Mesothelial cell of epicardium (in vitro differentiated cells): ENCODE data around the gene HRH2. TPM values are rescaled to one million over a fixed set of nuclear protein-coding genes. Genes with fewer than 3 reads are reported as not detected.

Experiments
- DNase-seq, 2 experiments: peaks; one replicate each; pipeline ENCODE4 v3.0.0; 2021; ENCODE audit warnings: low spot score in 2 of 2; ENCODE audit not compliant: unreplicated experiment in 2 of 2
- H3K27ac Mint-ChIP-seq: 2 replicates; pipeline ENCODE4 v1.8.0; 2021; ENCODE audit warnings: mixed read lengths
- H3K27me3 Mint-ChIP-seq: 2 replicates; pipeline ENCODE4 v1.8.0; 2021; ENCODE audit warnings: low read depth, mixed read lengths
- H3K36me3 Mint-ChIP-seq: 2 replicates; pipeline ENCODE4 v1.8.0; 2021; ENCODE audit warnings: mixed read lengths
- H3K4me1 Mint-ChIP-seq: 2 replicates; pipeline ENCODE4 v1.8.0; 2021; ENCODE audit warnings: mixed read lengths
- H3K4me3 Mint-ChIP-seq: 2 replicates; pipeline ENCODE4 v1.8.0; 2021; ENCODE audit warnings: mild to moderate bottlenecking, moderate library complexity, mixed read lengths
- H3K9me3 Mint-ChIP-seq: 2 replicates; pipeline ENCODE4 v1.8.0; 2021; ENCODE audit warnings: mixed read lengths
- total RNA-seq: library from RNA; stranded (reverse); gene quantifications from 3 replicates; pipeline ENCODE4 v1.2.1, GENCODE V29; 2021
- TF ChIP-seq, protein P1 (sequence below): fragments of 200-600 bp; sonication (generic); IDR thresholded peaks from one replicate; pipeline ENCODE4 v1.5.0; 2021; ENCODE audit warnings: antibody characterized with exemption; ENCODE audit not compliant: unreplicated experiment

HRH2 gene
- total RNA-seq, 1 donor from 2014 or later = 2.6 TPM

DNA sequence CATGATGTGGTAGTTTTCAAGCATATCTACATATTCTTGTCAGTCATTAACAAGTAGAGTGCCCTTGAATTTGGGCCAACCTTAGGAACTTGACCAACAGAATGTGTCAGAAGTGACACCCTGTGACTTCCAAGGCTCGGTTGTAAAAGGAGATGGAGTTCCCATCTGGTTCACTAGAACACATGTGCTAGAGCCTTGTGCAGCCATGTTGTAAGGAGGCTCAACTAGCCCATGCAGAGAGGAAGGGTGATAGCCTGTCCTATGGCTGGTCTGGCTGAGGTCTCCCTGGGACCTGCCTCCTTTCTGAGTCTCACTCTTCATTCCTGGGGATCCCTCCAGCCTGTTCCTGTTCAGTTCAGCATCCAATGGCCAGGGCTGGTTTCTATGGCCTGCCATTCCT is 28.1 kb upstream of the HRH2 start:
- Mint-ChIP-seq H3K36me3 (no peaks in the 10 kb centered on the region), H3K27me3 (no peaks in the 10 kb centered on the region), H3K27ac (no peak overlapping the region), H3K4me1 (no peaks in the 10 kb centered on the region), H3K9me3 (peaks cover 8% of the 10 kb centered on the region), H3K4me3 (no peak overlapping the region)
- DNase-seq = no peak
- TF ChIP-seq, protein P1, sequence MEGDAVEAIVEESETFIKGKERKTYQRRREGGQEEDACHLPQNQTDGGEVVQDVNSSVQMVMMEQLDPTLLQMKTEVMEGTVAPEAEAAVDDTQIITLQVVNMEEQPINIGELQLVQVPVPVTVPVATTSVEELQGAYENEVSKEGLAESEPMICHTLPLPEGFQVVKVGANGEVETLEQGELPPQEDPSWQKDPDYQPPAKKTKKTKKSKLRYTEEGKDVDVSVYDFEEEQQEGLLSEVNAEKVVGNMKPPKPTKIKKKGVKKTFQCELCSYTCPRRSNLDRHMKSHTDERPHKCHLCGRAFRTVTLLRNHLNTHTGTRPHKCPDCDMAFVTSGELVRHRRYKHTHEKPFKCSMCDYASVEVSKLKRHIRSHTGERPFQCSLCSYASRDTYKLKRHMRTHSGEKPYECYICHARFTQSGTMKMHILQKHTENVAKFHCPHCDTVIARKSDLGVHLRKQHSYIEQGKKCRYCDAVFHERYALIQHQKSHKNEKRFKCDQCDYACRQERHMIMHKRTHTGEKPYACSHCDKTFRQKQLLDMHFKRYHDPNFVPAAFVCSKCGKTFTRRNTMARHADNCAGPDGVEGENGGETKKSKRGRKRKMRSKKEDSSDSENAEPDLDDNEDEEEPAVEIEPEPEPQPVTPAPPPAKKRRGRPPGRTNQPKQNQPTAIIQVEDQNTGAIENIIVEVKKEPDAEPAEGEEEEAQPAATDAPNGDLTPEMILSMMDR = no peak

DNA sequence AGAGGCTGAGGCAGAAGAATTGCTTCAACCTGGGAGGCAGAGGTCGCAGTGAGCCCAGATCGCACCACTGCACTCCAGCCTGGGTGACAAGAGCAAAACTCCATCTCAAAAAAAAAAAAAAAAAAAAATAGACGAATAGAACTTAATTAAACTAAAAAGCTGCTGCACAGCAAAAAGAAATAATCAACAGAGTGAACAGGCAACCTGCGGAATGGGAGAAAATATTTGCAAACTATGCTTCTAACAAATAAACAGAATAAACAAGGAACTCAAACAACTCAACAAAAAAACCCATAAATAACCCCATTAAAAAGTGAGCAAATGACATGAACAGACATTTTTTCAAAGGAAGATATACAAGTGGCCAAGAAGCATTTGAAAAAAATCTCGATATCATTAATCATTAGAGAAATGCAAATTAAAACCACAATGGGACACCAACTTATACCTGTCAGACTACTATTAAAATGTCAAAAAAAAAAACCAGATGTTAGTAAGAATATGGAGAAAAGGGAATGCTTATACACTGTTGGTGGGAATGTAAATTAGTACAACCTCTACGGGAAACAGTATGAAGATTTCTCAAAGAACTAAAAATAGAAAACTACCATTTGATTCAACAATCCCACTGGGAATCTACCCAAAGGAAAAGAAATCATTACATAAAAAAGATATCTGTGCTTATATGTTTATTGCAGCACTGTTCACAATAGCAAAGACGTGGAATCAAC is 21.9 kb upstream of the HRH2 start:
- H3K27ac Mint-ChIP-seq = no peak overlapping the region
- peaks cover 8% of the 10 kb centered on the region for H3K9me3 Mint-ChIP-seq
- TF ChIP-seq, protein P1 = no peak
- DNase-seq = no peak
- H3K36me3 Mint-ChIP-seq = no peaks in the 10 kb centered on the region
- no peaks in the 10 kb centered on the region for H3K4me1 Mint-ChIP-seq
- H3K4me3 Mint-ChIP-seq = no peak overlapping the region
- peaks cover 12% of the 10 kb centered on the region for H3K27me3 Mint-ChIP-seq

DNA sequence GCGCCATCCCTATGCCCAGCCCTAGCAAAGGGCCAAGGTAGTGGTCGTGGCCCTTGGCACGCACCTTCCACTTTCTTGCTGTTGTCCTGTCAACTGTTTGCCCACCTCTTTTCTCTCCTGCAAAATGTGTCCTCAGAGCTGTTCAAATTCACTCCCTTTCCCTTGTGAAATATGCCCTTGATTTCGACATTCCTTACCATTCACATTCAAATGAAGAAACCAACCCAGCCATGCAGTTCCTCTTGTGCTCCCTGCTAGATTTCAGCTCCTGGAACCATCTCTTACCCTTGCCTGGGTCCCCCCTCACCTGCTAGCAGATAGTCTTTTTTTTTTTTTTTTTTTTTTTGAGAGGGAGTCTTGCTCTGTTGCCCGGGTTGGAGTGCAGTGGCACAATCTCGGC is 19.6 kb upstream of the HRH2 start:
- Mint-ChIP-seq H3K27ac (no peak overlapping the region), H3K4me1 (no peaks in the 10 kb centered on the region), H3K9me3 (peaks cover 8% of the 10 kb centered on the region), H3K36me3 (no peaks in the 10 kb centered on the region), H3K4me3 (no peak overlapping the region), H3K27me3 (peaks cover 12% of the 10 kb centered on the region)
- no peak for DNase-seq
- TF ChIP-seq, protein P1 = no peak

DNA sequence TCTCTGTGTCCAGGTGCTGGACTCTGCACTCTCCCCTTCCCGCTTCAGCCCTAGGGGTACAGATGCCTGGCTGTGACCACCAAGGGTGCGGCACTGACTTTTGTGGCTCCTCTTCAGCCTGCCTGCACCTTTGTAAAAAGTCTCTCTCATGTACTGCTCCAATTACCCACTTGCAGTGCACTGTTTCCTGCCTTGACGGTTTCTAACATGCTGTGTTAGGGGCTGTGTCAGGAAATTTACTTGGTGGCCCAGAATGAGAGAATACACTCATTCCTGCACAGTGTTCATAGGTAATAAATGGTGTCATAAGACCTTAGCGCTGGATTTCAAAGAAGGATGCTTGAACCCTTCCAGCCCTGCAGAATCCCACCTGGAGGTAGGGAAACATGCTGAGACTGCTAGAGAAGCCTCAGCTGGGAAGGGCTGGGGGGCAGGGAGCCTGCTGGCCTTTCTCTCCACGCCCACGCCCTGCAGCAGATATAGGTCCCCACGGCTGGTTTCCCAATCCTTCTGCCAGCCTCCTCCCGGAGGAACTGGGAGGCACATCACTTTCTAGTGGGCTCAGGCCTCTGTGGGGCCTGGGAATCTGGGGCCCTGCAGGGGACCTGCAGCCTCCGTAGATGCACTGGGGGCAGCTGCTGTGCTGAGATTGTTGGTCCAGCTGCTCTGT is 17.6 kb upstream of the HRH2 start:
- no peak for DNase-seq
- TF ChIP-seq, protein P1 = no peak
- Mint-ChIP-seq H3K36me3 (no peaks in the 10 kb centered on the region), H3K9me3 (peaks cover 8% of the 10 kb centered on the region), H3K4me3 (no peak overlapping the region), H3K27ac (no peak overlapping the region), H3K4me1 (no peaks in the 10 kb centered on the region), H3K27me3 (peaks cover 12% of the 10 kb centered on the region)

DNA sequence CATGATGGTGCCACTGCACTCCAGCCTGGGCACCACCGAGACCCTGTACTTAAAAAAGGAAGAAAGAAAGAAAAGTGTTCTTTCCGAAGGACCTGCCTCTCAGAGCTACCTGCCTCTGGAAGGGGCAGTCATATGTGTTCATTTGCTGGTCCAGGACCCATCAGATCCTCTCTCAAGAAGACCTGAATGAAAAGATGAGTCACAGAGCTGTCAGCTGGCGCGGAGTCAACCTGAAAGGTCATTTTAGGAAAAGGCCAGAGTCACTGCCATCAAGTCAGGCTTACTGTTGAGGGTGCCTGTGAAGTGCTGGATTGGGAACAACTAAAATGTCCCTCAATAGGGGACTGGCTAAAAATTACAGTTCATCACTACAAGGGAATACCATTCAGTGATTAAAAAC is 14.9 kb upstream of the HRH2 start:
- Mint-ChIP-seq H3K36me3 (no peaks in the 10 kb centered on the region), H3K27ac (no peak overlapping the region), H3K9me3 (peaks cover 10% of the 10 kb centered on the region), H3K4me1 (no peaks in the 10 kb centered on the region), H3K4me3 (no peak overlapping the region), H3K27me3 (peaks cover 6% of the 10 kb centered on the region)
- DNase-seq = no peak
- TF ChIP-seq, protein P1 = no peak
